IMR-90 (cell line): ENCODE results near the gene SPECC1L. TPM values are rescaled to one million over a fixed set of nuclear protein-coding genes. Genes with fewer than 3 reads are reported as not detected.

ENCODE experiments used
- ATAC-seq: fragments of 200-7000 bp; cut with Tn5 transposase; 2 replicates; pipeline ENCODE4 v1.9.1; 2020; ENCODE audit warnings: low read depth, mild to moderate bottlenecking, moderate library complexity
- BruUV-seq: library from RNA; stranded (reverse); fragments of 400-500 nt; replicated peaks from 2 replicates; lab custom pipeline; 2021; lab: Mats Ljungman, UMichigan
- CTCF ChIA-PET: fragments of 300-600 bp; formaldehyde crosslinking; extraction: SDS; loops from one replicate; lab custom pipeline; 2021; ENCODE audit warnings: antibody characterized with exemption; lab: Yijun Ruan, JAX
- POLR2A ChIA-PET: fragments of 300-600 bp; sonication (Branson Sonifier 250); formaldehyde crosslinking; loops from one replicate; lab custom pipeline; 2022; ENCODE audit warnings: antibody characterized with exemption; ENCODE audit not compliant: unreplicated experiment; lab: Charles Lee
- DNase-seq: peaks from one replicate; pipeline ENCODE4 v3.0.0; 2013
- H2AFZ ChIP-seq: replicated peaks from 2 replicates; pipeline ENCODE3; 2013; ENCODE audit warnings: low read length, mild to moderate bottlenecking; ENCODE audit not compliant: poor library complexity
- H2AK5ac ChIP-seq: 2 replicates; pipeline ENCODE4 v1.6.1; 2013; ENCODE audit warnings: low read depth, low read length, inconsistent platforms
- H2AK9ac ChIP-seq: replicated peaks from 2 replicates; pipeline ENCODE3; 2013; ENCODE audit warnings: mild to moderate bottlenecking, low read depth, low read length, moderate library complexity; ENCODE audit not compliant: poor library complexity
- H2BK120ac ChIP-seq: 2 replicates; pipeline ENCODE4 v1.6.1; 2013; ENCODE audit warnings: low read depth, low read length, inconsistent platforms
- H2BK15ac ChIP-seq: 3 replicates; pipeline ENCODE4 v1.6.1; 2013; ENCODE audit warnings: low read depth, low read length, inconsistent platforms
- H2BK20ac ChIP-seq: 2 replicates; pipeline ENCODE4 v1.6.1; 2013; ENCODE audit warnings: low read depth, mild to moderate bottlenecking, inconsistent platforms, low read length, moderate library complexity
- H2BK5ac ChIP-seq: 2 replicates; pipeline ENCODE4 v1.6.1; 2013; ENCODE audit warnings: mild to moderate bottlenecking, low read depth, low read length, inconsistent platforms; ENCODE audit not compliant: poor library complexity, severe bottlenecking
- H3K14ac ChIP-seq: replicated peaks from 2 replicates; pipeline ENCODE4 v1.6.1; 2013; ENCODE audit warnings: low read depth, low read length, inconsistent platforms
- H3K18ac ChIP-seq: 2 replicates; pipeline ENCODE4 v1.6.1; 2013; ENCODE audit warnings: low read depth, low read length, control low read depth
- H3K23ac ChIP-seq: 2 replicates; pipeline ENCODE4 v1.6.1; 2013; ENCODE audit warnings: low read depth, low read length, inconsistent platforms
- H3K27ac ChIP-seq: 2 replicates; pipeline ENCODE4 v1.5.1; 2013; ENCODE audit warnings: mild to moderate bottlenecking, control low read depth, low read length; ENCODE audit not compliant: insufficient read depth
- H3K27me3 ChIP-seq: 2 replicates; pipeline ENCODE4 v1.6.1; 2013; ENCODE audit warnings: low read length; ENCODE audit not compliant: control insufficient read depth, insufficient read depth
- H3K36me3 ChIP-seq: 2 replicates; pipeline ENCODE4 v1.6.1; 2013; ENCODE audit warnings: low read length, mixed read lengths; ENCODE audit not compliant: control insufficient read depth, insufficient read depth
- H3K4ac ChIP-seq: 2 replicates; pipeline ENCODE4 v1.6.1; 2013; ENCODE audit warnings: low read depth, low read length, inconsistent platforms
- H3K4me1 ChIP-seq: 2 replicates; pipeline ENCODE4 v1.6.1; 2013; ENCODE audit warnings: low read length, mixed read lengths; ENCODE audit not compliant: control insufficient read depth, insufficient read depth
- H3K4me2 ChIP-seq: 2 replicates; pipeline ENCODE4 v1.6.1; 2013; ENCODE audit warnings: low read depth, mild to moderate bottlenecking, control low read depth, low read length, moderate library complexity
- H3K4me3 ChIP-seq: 2 replicates; pipeline ENCODE4 v1.5.1; 2013; ENCODE audit warnings: low read depth, mild to moderate bottlenecking, control low read depth, low read length, moderate library complexity; ENCODE audit not compliant: insufficient read depth
- H3K56ac ChIP-seq: 2 replicates; pipeline ENCODE4 v1.6.1; 2013; ENCODE audit warnings: low read length, inconsistent platforms; ENCODE audit not compliant: insufficient read depth; ENCODE audit errors: extremely low read depth
- H3K79me1 ChIP-seq, 2 experiments: 2 replicates each; pipeline ENCODE4 v1.6.1; 2013; ENCODE audit warnings: low read length in 2 of 2, inconsistent platforms in 1 of 2, low read depth in 1 of 2
- H3K9ac ChIP-seq: 2 replicates; pipeline ENCODE4 v1.6.1; 2013; ENCODE audit warnings: low read depth, low read length, control low read depth
- H3K9me1 ChIP-seq: 2 replicates; pipeline ENCODE4 v1.6.1; 2013; ENCODE audit warnings: low read length, inconsistent platforms; ENCODE audit not compliant: insufficient read depth
- H3K9me3 ChIP-seq: 2 replicates; pipeline ENCODE4 v1.6.1; 2013; ENCODE audit warnings: low read length; ENCODE audit not compliant: control insufficient read depth, insufficient read depth
- H4K20me1 ChIP-seq: 2 replicates; pipeline ENCODE4 v1.6.1; 2013; ENCODE audit warnings: low read length, inconsistent platforms; ENCODE audit not compliant: insufficient read depth
- H4K5ac ChIP-seq: 2 replicates; pipeline ENCODE4 v1.6.1; 2013; ENCODE audit warnings: mild to moderate bottlenecking, low read depth, low read length, control low read depth
- H4K8ac ChIP-seq, 2 experiments: 2 replicates each; pipeline ENCODE4 v1.6.1; 2013; ENCODE audit warnings: low read depth in 2 of 2, low read length in 2 of 2, control low read depth in 1 of 2, inconsistent platforms in 1 of 2
- H4K91ac ChIP-seq: 2 replicates; pipeline ENCODE4 v1.6.1; 2013; ENCODE audit warnings: low read depth, low read length, inconsistent platforms; ENCODE audit not compliant: insufficient read depth
- CTCF ChIP-seq: conservative IDR thresholded peaks from 2 replicates; pipeline ENCODE4 v1.5.1; 2012; ENCODE audit warnings: mild to moderate bottlenecking, low read depth, low read length, improper control_type of control experiment
- ELK1 ChIP-seq: fragments of 150-350 bp; IDR thresholded peaks from 2 replicates; pipeline ENCODE4 v1.6.1; 2016; ENCODE audit warnings: low read depth, mild to moderate bottlenecking, low read length, moderate library complexity, borderline replicate concordance
- FOS ChIP-seq: fragments of 150-350 bp; IDR thresholded peaks from 2 replicates; pipeline ENCODE4 v1.6.1; 2016; ENCODE audit warnings: low read depth, low read length
- MAFK ChIP-seq: IDR thresholded peaks from 2 replicates; pipeline ENCODE4 v1.6.1; 2012; ENCODE audit warnings: low read depth, low read length, improper control_type of control experiment
- MAZ ChIP-seq: IDR thresholded peaks from 2 replicates; pipeline ENCODE4 v1.6.1; 2012; ENCODE audit warnings: low read depth, mild to moderate bottlenecking, low read length, improper control_type of control experiment, moderate library complexity, borderline replicate concordance
- MXI1 ChIP-seq: IDR thresholded peaks from 2 replicates; pipeline ENCODE4 v1.6.1; 2012; ENCODE audit warnings: low read depth, mild to moderate bottlenecking, low read length, moderate library complexity, borderline replicate concordance
- NFE2L2 ChIP-seq: fragments of 150-350 bp; IDR thresholded peaks from 2 replicates; pipeline ENCODE4 v1.6.1; 2016; ENCODE audit warnings: low read depth, mild to moderate bottlenecking, low read length
- POLR2A ChIP-seq: IDR thresholded peaks from 2 replicates; pipeline ENCODE4 v1.6.1; 2012; ENCODE audit warnings: mild to moderate bottlenecking, low read depth, low read length
- RCOR1 ChIP-seq: IDR thresholded peaks from 2 replicates; pipeline ENCODE4 v1.6.1; 2012; ENCODE audit warnings: mild to moderate bottlenecking, low read length, improper control_type of control experiment; ENCODE audit not compliant: insufficient replicate concordance
- SMC3 ChIP-seq: fragments of 150-350 bp; IDR thresholded peaks from 2 replicates; pipeline ENCODE4 v1.6.1; 2016; ENCODE audit warnings: low read depth, mild to moderate bottlenecking, antibody characterized with exemption, low read length, moderate library complexity
- USF2 ChIP-seq: fragments of 150-350 bp; IDR thresholded peaks from 2 replicates; pipeline ENCODE4 v1.6.1; 2017; ENCODE audit warnings: mild to moderate bottlenecking, antibody characterized with exemption, low read length, low read depth
- WGBS, 2 experiments: methylation state at CpG; one replicate each; pipeline versions ENCODE4 v1.1.5 to v1.1.7; 2013; ENCODE audit warnings: missing lambda C conversion rate in 2 of 2; ENCODE audit not compliant: insufficient read length in 1 of 2; ENCODE audit errors: extremely low coverage in 2 of 2; 5-methylcytosine and 5-hydroxymethylcytosine counted together
- dilution Hi-C: fragments of 300-500 bp; cut with HindIII; formaldehyde crosslinking; loops from one replicate; pipeline ENCODE4 v1.14.3; 2018; ENCODE audit warnings: low sequenced_read_pairs; ENCODE audit not compliant: unreplicated experiment
- in situ Hi-C: fragments of 300-500 bp; cut with MboI; formaldehyde crosslinking; loops from 3 replicates; pipeline ENCODE4 v1.14.3; 2019; ENCODE audit warnings: low sequenced_read_pairs, inconsistent platforms, mixed read lengths
- intact Hi-C: fragments of 100-400 bp; cut with micrococcal nuclease; formaldehyde crosslinking; loops from 2 replicates; pipeline ENCODE4 v1.10.0; 2022
- polyA plus RNA-seq, 3 experiments: library from polyadenylated mRNA; depleted of rRNA; stranded (reverse); fragments of >200 nt; gene quantifications; 2 replicates each; pipeline ENCODE4 v1.2.3, GENCODE V29; 2012; ENCODE audit warnings: low replicate concordance in 1 of 3
- total RNA-seq: library from RNA; depleted of rRNA; stranded (reverse); fragments of >200 nt; gene quantifications from 2 replicates; pipeline ENCODE4 v1.2.3, GENCODE V29; 2012

Gene SPECC1L
- total and polyA plus RNA-seq, 2 of the 4 experiments (the other 2 are of a cell fraction) = 18.7 to 44.1 TPM

GRCh38 chr22:24303007-24303406 is 32.4 kb downstream of the SPECC1L start:
- Histone ChIP-seq H4K5ac (no peak overlapping the region), H2BK20ac (no peak overlapping the region), H3K79me1 (peaks cover 43 to 58% of the 10 kb centered on the region in 2 experiments), H4K8ac (no peak overlapping the region), H2BK5ac (no peak overlapping the region), H2BK15ac (no peak overlapping the region), H3K36me3 (peaks cover 16% of the 10 kb centered on the region), H3K4ac (no peak overlapping the region), H2AK5ac (no peak overlapping the region), H4K91ac (no peak overlapping the region), H3K56ac (no peak overlapping the region), H3K4me1 (peaks cover 4% of the 10 kb centered on the region; the same call in 1 of the 2 replicates), H3K9me1 (peaks cover 7% of the 10 kb centered on the region), H2BK120ac (no peak overlapping the region), H3K14ac (no peak overlapping the region), H3K18ac (no peak overlapping the region), H2AK9ac (no peak overlapping the region), H3K9ac (no peak overlapping the region), H3K4me2 (no peak overlapping the region), H2AFZ (no peak overlapping the region), H3K9me3 (no peaks in the 10 kb centered on the region), H3K4me3 (no peak overlapping the region), H4K20me1 (peaks cover 49% of the 10 kb centered on the region), H3K27me3 (no peaks in the 10 kb centered on the region), H3K27ac (no peak overlapping the region), H3K23ac (no peak overlapping the region)
- TF ChIP-seq MAZ (no peak), NFE2L2 (no peak), CTCF (no peak), MAFK (no peak), USF2 (no peak), POLR2A (no peak), FOS (no peak), ELK1 (no peak), SMC3 (no peak), RCOR1 (no peak), MXI1 (no peak)
- ChIA-PET CTCF (no interaction called here), POLR2A (no interaction called here)
- dilution Hi-C loops (no loop called here), intact Hi-C loops (no loop called here), in situ Hi-C loops (no loop called here)
- ATAC-seq = no peak
- BruUV-seq = no TSS peak
- 20% methylated on average over 1 of the region's 4 CpGs; no CpG with 5 or more reads in 1 of the 2 experiments for WGBS, 2 experiments
- DNase-seq = no peak
